GM18867 (cell line): ENCODE data around the gene PIK3CA.

Experiments
- ATAC-seq: cut with Tn5 transposase; IDR thresholded peaks from one replicate; pipeline ENCODE4 v1.9.1; 2021; ENCODE audit warnings: mild to moderate bottlenecking, moderate library complexity; ENCODE audit not compliant: unreplicated experiment

The PIK3CA gene

DNA sequence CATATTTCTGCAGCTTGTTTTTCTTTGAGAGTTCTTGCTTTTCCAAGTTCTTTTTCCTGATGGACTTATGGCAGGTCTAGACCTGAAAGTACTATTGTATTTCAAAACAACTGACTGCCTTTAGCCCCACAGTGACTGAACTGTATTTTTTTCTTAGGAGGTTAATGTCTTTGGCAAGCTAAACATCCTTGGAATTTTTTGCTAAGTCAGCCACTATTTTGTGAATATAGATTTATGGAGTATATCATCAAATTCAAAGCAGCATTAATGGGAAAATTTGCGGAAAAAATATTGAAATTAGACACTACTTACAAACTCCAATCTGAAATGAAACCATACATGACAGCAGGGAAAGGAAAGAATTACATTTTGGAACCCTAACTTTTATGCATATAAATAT is 8.6 kb downstream of the PIK3CA start:
- ATAC-seq, result no peak

DNA sequence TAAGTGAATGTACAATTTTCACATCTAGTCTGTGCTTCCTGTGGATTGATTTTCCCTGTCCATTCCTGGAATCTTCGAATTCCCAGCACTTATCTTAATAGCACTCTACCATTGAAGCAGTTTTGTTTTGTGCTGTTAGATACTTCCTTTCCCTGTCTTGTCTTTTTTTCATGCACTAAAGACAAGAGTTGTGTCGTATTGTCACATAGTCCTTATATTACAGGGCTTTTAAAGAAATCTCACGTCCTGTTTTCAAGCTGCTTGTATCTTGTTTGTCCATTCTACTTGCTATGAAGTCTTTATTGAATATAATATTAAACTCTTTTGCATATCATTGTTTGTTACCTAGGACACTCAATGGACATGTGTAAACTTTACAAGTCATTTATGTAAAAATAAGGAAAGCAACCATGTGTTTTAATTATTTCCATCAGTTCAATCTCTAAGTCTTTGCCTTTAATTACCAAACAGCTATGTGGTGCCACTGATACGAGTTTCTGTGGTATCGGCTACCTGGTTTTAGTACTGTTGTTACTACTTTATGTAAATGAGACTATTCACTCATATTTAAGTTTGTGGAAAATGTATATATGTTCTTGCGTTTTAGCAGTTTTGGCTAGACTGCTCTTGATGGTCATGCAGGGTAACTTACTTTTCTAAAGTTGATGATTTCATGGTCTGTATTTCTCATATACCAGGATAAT is 10.3 kb downstream of the PIK3CA start:
- ATAC-seq, result peak; percentile 72

DNA sequence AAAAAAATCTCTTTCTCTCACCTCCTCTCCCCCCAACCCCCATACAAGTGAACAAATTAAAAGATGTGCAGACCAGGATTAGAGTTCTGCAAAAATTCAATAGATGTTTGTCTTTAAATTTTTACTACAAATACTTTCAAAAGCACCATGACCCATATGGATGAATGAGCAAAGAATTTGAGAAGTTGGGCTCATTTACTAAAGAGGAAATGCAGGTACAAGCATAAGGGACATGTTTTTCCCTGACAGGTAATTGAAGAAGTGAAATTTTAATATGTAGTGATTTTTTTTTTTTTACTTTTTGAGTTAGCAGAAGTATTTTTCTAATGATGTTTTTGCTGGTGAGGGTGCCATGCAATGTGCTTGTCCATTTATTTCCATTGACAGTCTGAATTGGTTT is 15.3 kb downstream of the PIK3CA start:
- ATAC-seq, result no peak

DNA sequence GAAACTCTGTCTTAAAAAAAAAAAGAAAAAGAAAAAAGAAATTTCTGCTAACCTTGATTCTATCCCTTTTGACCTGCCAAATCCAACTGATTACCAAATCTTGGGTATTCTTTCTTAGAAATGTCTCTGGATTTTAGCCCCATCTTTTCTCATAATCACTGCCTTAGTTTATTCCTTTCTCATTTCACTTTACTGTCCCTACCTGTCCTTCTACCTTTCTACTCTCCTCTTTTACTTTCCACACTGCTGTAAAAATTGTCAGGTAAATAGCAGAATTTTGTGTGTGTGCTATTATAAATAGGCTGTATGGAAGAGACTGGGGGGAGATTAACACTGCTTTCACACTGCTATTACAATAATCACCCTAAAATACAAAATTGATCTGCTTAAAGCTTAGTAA is 16.7 kb downstream of the PIK3CA start:
- ATAC-seq, result no peak

DNA sequence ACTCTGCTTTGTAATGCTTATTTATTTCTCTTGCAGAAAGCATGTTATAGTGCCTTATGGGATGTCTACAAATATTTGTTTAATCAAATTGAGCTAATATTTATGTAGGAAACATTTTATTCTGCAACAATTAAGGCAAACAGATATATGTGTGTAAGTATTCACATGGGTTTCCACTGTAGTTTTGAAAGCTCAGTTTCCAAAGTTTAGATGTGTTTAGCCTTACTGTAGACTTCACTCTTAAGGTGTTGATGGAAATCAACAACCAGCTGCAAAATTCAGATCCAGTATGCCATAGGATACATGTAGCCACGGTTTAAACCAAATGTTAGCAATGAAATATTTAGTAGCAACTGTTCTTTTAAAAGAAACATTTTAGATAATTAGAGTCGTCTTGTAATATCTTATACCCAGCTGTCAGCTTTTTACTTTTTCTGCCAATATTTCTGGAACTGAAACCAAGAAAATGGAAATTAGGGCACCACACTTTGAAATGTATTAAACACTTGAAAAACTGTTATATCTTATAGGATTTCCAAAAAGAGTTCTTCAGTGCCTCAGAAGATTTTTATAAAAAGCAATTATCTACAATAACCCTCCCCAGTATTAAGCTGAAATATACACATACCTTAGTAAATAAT is 18.5 kb downstream of the PIK3CA start:
- peak; percentile 60 for ATAC-seq

DNA sequence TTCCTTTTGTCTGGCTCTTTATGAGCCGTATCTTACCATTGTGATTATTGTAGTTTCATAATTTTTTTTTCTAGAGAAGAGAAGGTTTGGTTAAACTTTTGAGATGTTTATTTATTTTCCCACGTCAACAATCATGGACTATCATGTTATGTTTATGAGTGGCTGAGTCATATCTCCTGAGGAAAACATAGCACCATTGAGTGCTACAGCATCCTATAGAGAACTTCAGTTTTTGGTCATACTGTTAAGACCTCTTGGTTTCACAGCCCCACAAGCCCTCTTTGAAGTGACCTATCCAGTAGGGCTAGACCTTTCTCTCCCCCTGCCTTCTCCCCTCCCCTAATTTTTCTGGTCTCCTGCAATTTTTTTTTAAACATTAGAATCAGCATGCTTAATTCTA is 20.8 kb downstream of the PIK3CA start:
- ATAC-seq, result no peak

DNA sequence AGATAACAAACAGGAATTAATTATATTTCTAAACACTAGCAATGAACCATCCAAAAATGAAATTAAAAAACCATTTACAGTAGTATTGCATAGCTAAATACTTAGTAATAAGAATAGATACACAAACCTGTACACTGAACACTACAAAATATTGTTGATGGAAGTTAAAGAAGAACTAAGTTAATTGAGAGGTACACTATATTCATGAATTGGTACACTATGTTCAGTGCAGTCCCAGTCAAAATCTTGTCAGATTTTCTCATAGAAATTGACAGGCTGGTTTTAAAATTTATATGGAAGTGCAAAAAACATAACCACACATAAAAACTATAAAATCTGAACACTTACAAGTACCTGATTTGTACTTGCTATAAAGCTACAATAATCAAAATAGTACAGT is 24.4 kb downstream of the PIK3CA start:
- no peak for ATAC-seq

DNA sequence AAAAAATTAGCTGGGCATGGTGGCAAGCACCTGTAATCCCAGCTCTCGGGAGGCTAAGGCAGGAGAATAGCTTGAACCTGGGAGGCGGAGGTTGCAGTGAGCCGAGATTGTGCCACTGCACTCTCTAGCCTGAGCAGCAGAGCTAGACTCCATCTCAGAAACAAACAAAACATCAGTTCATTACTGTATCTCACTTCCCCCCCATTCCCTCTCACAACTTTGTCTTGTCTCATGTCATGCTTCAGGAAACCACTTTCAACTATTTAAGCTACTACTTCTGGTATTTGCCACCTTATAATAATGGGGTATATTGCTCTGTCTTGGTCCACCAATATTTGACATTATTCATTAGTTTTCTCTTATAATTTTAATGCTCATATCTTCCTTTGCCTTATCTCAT is 26.2 kb downstream of the PIK3CA start:
- ATAC-seq, result peak; percentile 64

DNA sequence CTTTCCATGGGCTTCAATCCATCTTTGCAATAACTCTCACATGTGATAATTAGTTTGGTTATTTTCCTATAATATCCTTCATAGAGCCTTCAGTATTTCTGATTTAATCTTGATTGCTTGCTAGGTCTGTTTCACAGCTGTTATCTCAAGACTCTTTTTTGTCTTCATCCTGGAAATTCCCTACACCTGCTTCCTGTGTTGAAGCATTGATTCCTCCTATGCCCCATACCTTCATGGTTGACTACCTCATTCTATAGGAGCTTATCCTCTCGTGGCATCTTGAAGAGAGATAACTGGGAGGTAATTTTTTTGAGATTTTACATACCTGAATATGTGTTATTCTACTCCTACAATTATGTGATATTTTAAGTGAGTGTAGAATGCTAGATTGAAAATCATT is 26.7 kb downstream of the PIK3CA start:
- no peak for ATAC-seq

DNA sequence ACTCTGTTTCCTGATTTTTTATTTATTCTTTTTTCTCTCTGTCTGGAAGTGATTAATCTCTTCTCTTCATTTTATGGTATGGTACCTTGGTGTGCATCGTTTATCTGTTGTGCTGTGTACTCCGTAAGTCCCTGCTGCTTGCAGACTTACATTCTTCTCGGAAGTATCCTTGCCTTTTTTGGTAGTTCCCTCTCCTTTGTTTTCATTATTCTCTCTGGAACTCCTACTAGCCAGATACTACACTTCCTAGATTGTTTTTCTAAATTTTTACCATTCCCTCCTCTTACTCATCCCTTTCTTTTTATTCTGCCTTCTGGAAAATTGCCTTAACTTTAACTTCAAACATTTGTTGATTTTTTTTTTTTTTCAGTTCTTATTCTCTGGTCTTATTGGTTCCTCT is 27.2 kb downstream of the PIK3CA start:
- no peak for ATAC-seq

DNA sequence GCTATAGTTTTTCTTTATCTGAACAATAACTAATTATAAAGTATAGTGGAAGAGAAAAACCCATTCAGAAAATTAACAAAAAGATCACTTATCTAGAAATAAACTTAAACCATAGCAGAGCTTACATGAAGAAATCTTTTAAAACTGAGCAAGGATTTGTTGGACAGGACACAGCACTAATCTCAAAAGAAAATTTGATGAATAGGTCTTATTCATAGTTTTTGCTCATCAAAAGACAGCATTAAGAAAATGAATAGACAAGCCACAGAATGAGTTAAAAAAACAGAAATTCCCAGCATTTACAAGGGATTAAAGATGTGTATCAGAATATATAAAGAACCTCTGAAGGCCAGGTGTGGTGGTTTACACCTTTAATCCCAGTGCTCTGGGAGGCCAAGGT is 29.5 kb downstream of the PIK3CA start:
- no peak for ATAC-seq

DNA sequence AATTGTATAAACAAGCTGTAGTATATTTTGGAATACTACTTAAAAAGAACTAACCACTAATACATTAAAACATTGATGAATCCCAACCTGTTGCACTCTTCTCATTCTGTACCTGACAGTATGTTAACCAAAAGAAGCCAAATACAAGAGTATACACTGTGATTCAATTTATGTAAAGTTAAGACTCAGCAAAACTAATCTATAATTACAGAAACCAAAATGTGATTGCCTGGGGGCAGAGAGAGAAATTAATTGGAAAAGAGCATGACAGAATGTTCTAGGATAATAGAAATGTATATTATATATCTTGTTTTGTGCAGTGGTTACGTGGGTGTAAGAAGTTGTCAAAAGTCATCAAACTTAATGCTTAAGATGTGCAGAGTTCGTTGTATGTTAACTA is 31.1 kb downstream of the PIK3CA start:
- ATAC-seq, result no peak

DNA sequence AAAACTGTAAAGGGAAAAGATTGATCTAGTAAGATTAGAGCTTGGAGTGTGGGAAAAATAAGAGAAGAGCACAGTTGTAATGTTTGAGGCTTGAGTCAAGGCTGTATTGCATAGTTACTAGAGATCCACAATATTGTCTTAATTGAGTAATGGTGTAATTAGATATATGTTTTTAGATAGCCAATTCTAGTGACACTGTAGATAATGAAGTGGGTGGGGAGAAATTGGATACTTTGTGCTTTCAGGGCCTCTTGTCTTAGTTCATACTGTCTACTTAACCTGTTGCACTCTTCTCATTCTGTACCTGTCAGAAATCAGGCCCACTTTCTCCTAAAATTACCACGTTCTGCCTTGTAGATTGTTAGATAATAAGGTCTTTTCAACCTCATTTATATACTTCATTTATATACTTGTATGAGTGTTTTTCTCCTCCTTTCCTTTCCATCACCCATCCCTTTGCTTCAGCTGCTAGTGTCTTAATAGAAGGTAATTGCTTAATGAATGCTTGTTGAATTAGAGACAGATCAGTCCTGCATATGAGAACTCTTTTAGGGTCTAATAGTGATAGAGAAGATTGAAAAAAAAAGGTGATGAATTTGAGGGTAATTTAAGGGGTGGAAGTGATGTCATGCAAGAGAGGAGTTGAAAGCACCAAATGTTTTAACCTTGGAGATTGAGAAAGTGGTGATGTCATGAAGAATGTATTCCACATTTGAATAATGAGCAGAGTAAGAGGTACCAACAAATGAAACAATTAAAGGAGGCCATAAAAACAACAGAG is 32.0 kb downstream of the PIK3CA start:
- no peak for ATAC-seq

DNA sequence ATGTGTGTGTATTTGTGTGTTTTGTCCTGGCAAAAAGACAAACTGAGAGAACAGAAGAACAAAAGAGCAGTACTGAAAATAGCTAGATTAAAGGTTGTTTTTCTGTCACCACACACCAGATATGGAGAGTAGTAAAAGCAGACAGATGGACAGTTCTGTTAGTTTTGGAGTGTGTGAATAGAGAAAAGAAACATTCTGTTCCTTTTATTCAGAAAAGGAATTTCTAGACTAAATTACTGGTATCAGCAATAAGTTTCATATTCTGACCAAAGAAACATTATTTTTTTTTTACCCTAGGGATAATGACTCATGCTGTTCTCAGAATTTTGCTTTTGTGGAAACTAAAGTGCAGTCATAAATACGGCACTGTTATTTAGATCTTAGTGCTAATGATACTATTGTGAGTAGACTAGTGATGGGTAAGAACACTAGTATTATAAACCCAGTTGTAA is 32.9 kb downstream of the PIK3CA start:
- ATAC-seq, result peak; percentile 62

DNA sequence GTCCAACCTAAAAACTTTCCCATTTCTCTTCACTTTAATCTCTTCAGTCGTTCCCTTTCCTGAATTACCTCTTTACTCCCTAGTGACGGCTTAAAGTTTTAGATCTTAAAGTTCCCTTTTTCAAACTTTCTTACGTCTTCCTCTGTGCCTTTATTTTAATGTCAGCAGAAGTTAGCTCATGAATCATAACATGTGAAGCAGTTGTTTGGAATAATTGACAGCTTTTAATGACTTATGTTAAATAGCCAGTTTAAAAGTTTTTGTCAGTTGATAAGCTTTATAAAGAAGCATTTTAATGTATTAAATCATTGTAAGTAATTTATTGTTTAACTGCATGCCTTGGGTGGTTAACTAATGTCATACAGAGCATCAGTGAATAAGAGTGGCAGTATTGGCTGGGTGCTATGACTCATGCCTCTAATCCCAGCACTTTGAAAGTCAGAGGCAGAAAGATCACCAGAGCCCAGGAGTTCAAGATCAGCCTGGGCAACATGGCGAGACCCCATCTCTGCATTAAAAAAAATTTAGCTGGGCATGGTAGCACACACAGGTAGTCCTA is 33.9 kb downstream of the PIK3CA start:
- no peak for ATAC-seq

DNA sequence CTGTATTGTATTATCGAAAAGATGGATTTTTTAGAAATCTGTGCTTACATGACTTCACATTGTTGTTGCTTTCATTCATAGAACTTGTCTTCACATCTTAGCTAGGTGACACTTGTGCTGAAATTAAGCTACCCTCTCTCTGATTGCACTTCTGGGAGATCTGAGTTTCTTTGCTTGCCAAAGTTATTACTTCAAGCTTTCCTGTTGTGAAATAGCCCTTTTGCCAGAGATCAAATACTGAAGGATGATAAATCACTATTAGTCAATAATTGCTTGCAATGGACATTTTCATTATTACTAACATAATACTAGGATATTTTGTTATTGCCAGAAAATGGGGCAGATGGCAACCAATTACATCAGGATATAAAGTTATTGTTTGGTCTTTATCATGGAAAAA is 34.7 kb downstream of the PIK3CA start:
- no peak for ATAC-seq

DNA sequence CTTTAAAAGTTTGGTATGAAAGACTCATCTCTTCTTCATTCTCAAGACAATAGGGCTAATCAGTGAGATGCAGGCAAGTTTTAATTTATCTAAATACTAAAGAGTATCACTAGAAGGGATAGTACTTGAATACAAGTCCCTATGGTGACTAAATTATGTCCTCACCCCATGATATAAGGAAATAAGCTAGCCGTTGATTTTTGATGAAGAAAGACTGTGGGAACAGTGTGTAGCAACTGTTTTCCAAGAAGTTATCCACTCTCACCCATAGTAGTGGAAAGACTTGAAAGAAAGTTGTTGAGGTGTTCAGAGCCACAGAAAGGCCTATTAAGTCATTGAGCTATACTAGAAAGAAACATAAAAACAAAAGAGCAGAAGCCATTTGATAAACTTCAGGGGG is 36.7 kb downstream of the PIK3CA start:
- no peak for ATAC-seq

DNA sequence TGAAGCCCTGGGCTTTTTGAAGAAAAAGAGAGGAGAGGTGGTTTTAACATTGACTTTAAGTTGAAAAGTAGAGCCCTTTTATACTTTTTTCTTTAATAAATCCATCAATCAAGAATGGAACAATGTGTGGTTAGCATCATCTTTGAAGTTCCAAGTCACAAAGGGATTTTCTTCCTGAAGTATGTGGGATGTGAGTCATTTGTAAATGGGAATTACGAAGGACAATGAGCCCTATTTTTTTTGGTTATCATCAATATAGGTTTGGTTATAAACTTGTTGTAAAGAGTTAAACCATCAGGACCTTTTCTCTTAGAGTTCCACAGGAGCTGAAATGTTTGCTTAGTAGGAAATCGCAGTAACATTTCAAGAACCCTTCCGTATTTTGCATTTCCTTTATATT is 38.3 kb downstream of the PIK3CA start:
- no peak for ATAC-seq

DNA sequence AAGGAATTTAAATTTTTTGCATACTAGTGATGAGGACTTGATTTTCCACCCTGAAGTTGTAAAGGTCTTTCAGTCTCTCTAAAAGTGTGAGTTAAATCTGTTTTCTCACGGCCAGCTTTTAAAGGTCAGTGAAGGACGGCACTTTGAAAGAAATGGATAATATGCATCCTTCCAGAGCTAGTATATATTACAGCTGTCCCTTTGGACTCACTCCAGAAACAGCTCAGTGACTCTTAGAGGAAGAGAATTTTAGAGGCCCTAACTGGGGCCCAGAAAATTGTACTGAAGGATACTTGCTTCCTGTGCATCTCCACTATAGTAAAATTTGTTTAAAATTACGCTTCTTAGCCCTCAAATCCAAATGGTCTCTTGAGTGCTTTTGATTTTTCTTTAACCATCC is 41.6 kb downstream of the PIK3CA start:
- no peak for ATAC-seq

DNA sequence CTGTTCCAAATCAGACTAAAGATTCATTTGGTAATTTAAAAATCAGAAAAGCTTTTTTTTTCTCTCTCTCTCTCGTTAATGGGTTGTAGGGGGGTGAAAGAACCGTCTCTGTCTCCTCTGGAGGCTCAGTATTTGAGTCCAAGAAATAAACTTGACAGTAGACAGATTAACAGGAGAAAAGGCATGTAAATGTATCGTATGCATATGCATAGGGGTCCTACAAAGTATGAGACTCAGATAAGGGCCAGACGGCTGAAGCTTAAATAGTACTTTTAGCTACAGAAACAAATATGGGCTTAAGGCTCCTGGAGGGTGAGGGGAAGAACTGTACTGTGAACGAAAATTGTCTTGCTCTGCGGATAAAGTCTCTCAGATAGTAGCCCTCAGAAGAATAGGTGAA is 42.4 kb downstream of the PIK3CA start:
- ATAC-seq, result no peak

DNA sequence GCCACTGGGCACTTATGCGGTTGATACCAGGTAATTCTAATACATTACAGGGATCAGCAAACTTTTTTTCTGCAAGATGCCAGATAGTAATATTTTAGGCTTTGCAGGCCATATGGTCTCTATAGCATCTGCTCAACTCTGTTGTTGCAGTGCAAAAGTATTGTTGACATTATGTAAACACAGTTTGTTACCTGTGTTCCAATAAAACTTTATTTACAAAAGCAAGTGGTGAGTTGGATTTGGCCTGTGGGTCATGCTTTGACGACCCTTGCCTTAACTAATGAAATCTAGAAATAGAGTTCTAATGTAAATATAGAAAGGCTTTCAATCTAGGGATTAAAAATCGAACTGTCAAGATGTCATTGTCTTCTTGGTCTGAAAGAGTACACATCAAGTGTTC is 44.4 kb downstream of the PIK3CA start:
- ATAC-seq, result no peak

DNA sequence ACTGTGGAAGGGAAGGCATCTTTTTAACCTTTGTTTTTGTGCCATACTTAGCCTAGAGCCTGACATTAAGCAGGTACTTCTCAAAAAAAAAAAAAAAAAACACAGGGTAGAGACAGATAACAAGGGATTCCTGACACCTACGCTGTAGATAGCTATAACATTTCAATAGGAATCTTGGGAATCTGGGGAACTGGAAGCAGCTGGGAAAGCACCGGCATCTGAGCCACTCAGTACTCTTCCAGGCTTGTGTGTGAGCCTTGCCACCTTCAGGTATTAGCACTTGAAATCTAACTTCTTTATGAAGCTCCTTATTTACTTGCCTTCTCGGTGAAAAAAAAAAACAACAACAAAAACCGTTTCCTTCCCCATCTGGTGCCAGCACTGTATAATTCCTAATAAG is 46.8 kb downstream of the PIK3CA start:
- ATAC-seq, result no peak
